Neural cell (in vitro differentiated cells): ENCODE results near the gene MRPL43.

Source experiments
- EP300 ChIP-seq: fragments of 450-650 bp; conservative IDR thresholded peaks from 2 replicates; pipeline ENCODE4 v1.6.1; 2014; ENCODE audit warnings: antibody characterized with exemption, mild to moderate bottlenecking, moderate library complexity; ENCODE audit not compliant: poor library complexity, severe bottlenecking
- EZH2 ChIP-seq: fragments of 200-600, 300-800 bp; shearing (Covaris generic), sonication (generic); IDR thresholded peaks from 2 replicates; pipeline ENCODE4 v1.6.1; 2014; ENCODE audit warnings: antibody characterized with exemption, low read length, borderline replicate concordance, mild to moderate bottlenecking; ENCODE audit not compliant: insufficient read depth, poor library complexity, severe bottlenecking
- MXI1 ChIP-seq: fragments of 450-650 bp; conservative IDR thresholded peaks from 2 replicates; pipeline ENCODE4 v1.6.1; 2014; ENCODE audit warnings: antibody characterized with exemption, mild to moderate bottlenecking; ENCODE audit not compliant: poor library complexity, severe bottlenecking
- SMC3 ChIP-seq: fragments of 450-650 bp; conservative IDR thresholded peaks from 2 replicates; pipeline ENCODE4 v1.6.1; 2014; ENCODE audit warnings: antibody characterized with exemption, mild to moderate bottlenecking, moderate library complexity; ENCODE audit not compliant: poor library complexity
- TF ChIP-seq, protein P1 (sequence below): IDR thresholded peaks from 2 replicates; pipeline ENCODE4 v1.6.1; 2012; ENCODE audit warnings: borderline replicate concordance
- TF ChIP-seq, protein P2 (sequence below): fragments of 450-650 bp; IDR thresholded peaks from 2 replicates; pipeline ENCODE4 v1.5.1; 2014; ENCODE audit warnings: antibody characterized with exemption, mild to moderate bottlenecking, moderate library complexity; ENCODE audit not compliant: poor library complexity, severe bottlenecking

- TF ChIP-seq EZH2 (no peak), MXI1 (no peak), SMC3 (no peak), EP300 (no peak)
- TF ChIP-seq, protein P1, sequence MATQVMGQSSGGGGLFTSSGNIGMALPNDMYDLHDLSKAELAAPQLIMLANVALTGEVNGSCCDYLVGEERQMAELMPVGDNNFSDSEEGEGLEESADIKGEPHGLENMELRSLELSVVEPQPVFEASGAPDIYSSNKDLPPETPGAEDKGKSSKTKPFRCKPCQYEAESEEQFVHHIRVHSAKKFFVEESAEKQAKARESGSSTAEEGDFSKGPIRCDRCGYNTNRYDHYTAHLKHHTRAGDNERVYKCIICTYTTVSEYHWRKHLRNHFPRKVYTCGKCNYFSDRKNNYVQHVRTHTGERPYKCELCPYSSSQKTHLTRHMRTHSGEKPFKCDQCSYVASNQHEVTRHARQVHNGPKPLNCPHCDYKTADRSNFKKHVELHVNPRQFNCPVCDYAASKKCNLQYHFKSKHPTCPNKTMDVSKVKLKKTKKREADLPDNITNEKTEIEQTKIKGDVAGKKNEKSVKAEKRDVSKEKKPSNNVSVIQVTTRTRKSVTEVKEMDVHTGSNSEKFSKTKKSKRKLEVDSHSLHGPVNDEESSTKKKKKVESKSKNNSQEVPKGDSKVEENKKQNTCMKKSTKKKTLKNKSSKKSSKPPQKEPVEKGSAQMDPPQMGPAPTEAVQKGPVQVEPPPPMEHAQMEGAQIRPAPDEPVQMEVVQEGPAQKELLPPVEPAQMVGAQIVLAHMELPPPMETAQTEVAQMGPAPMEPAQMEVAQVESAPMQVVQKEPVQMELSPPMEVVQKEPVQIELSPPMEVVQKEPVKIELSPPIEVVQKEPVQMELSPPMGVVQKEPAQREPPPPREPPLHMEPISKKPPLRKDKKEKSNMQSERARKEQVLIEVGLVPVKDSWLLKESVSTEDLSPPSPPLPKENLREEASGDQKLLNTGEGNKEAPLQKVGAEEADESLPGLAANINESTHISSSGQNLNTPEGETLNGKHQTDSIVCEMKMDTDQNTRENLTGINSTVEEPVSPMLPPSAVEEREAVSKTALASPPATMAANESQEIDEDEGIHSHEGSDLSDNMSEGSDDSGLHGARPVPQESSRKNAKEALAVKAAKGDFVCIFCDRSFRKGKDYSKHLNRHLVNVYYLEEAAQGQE, result no peak
- TF ChIP-seq, protein P2, sequence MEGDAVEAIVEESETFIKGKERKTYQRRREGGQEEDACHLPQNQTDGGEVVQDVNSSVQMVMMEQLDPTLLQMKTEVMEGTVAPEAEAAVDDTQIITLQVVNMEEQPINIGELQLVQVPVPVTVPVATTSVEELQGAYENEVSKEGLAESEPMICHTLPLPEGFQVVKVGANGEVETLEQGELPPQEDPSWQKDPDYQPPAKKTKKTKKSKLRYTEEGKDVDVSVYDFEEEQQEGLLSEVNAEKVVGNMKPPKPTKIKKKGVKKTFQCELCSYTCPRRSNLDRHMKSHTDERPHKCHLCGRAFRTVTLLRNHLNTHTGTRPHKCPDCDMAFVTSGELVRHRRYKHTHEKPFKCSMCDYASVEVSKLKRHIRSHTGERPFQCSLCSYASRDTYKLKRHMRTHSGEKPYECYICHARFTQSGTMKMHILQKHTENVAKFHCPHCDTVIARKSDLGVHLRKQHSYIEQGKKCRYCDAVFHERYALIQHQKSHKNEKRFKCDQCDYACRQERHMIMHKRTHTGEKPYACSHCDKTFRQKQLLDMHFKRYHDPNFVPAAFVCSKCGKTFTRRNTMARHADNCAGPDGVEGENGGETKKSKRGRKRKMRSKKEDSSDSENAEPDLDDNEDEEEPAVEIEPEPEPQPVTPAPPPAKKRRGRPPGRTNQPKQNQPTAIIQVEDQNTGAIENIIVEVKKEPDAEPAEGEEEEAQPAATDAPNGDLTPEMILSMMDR, result no peak
These were observed 6.0 kb downstream of the MRPL43 start for GRCh38 chr10:100981178-100981772.
